GM12878 (cell line): Measurements from ENCODE around the gene ATXN1L. TPM values are rescaled to one million over a fixed set of nuclear protein-coding genes. Genes with fewer than 3 reads are reported as not detected.
A peak's percentile ranks its signal among the peaks of the same experiment; 100 is the strongest.

ENCODE experiments used
- BHLHE40 ChIP-seq, 2 experiments: fragments of 450-650 bp in 1 of 2; IDR thresholded peaks; 2 replicates each; pipeline ENCODE4 v1.6.1; 2011 to 2017; ENCODE audit warnings: low read depth in 2 of 2, borderline replicate concordance in 1 of 2, improper control_type of control experiment in 1 of 2, low read length in 1 of 2, mild to moderate bottlenecking in 1 of 2
- CBX5 ChIP-seq: sonication (generic); IDR thresholded peaks from 2 replicates; pipeline ENCODE4 v1.6.1; 2016; ENCODE audit warnings: low read depth, moderate library complexity, mild to moderate bottlenecking, inconsistent platforms
- EED ChIP-seq: sonication (generic); IDR thresholded peaks from 2 replicates; pipeline ENCODE4 v1.6.1; 2016; ENCODE audit warnings: antibody characterized with exemption, low read depth
- HCFC1 ChIP-seq: fragments of 150-350 bp; IDR thresholded peaks from 2 replicates; pipeline ENCODE4 v1.6.1; 2014; ENCODE audit warnings: low read length
- IRF3 ChIP-seq: fragments of 450-650 bp; IDR thresholded peaks from 2 replicates; pipeline ENCODE4 v1.6.1; 2014; ENCODE audit warnings: mild to moderate bottlenecking
- KAT2A ChIP-seq: conservative IDR thresholded peaks from 2 replicates; pipeline ENCODE4 v1.6.1; 2011; ENCODE audit warnings: low read depth, low read length; ENCODE audit not compliant: control insufficient read depth
- KDM1A ChIP-seq: fragments of 200-600 bp; sonication (generic); IDR thresholded peaks from 2 replicates; pipeline ENCODE4 v1.6.1; 2016; ENCODE audit warnings: borderline replicate concordance
- SIN3A ChIP-seq: IDR thresholded peaks from 2 replicates; pipeline ENCODE4 v1.6.1; 2012; ENCODE audit warnings: low read depth, low read length, improper control_type of control experiment
- TCF3 ChIP-seq: IDR thresholded peaks from 2 replicates; pipeline ENCODE4 v1.6.1; 2012; ENCODE audit warnings: low read depth, mild to moderate bottlenecking, low read length, borderline replicate concordance; ENCODE audit not compliant: insufficient read depth
- ZSCAN29 ChIP-seq: fragments of 450-650 bp; IDR thresholded peaks from 2 replicates; pipeline ENCODE4 v1.6.1; 2017; ENCODE audit warnings: mild to moderate bottlenecking, moderate library complexity
- polyA plus RNA-seq, 11 experiments: library from polyadenylated mRNA; depleted of rRNA in 4 of 11; unstranded in 6 of 11; stranded (reverse) in 5 of 11; fragments of >200 nt; fragmentation: Nextera tagmentation in 4 of 11; fragmentation: Illumina TruSeq in 1 of 11; extraction: Ambion mirVana in 4 of 11; extraction: Trizol in 1 of 11; gene quantifications; 1 replicate in 1 of 11; 2 replicates in 10 of 11; pipeline versions ENCODE4 v1.2.1 to v1.2.3, GENCODE V29; 2011 to 2016; ENCODE audit warnings: inconsistent platforms in 2 of 11, missing spikeins in 2 of 11, low read depth in 1 of 11
- total RNA-seq, 4 experiments: library from RNA; depleted of rRNA in 3 of 4; stranded (reverse); fragments of >200 nt in 3 of 4; fragmentation: Illumina TruSeq in 1 of 4; extraction: Trizol in 1 of 4; gene quantifications; 2 replicates each; pipeline versions ENCODE4 v1.2.1 to v1.2.3, GENCODE V29; 2013 to 2021
- TF ChIP-seq, protein P1 (sequence below): IDR thresholded peaks from 2 replicates; pipeline ENCODE4 v1.6.1; 2012; ENCODE audit warnings: low read depth, low read length, improper control_type of control experiment
- TF ChIP-seq, protein P2 (sequence below), 3 experiments: IDR thresholded peaks in 2 of 3; conservative IDR thresholded peaks in 1 of 3; 2 replicates each; pipeline ENCODE4 v1.5.1; 2011; ENCODE audit warnings: low read depth in 3 of 3, low read length in 3 of 3, mild to moderate bottlenecking in 3 of 3, control low read depth in 2 of 3, moderate library complexity in 2 of 3, inconsistent platforms in 1 of 3, mixed read lengths in 1 of 3; ENCODE audit not compliant: control insufficient read depth in 2 of 3, insufficient read depth in 1 of 3; ENCODE audit errors: extremely low read depth in 1 of 3
- TF ChIP-seq, protein P3 (sequence below): fragments of 450-650 bp; IDR thresholded peaks from 2 replicates; pipeline ENCODE4 v1.6.1; 2017; ENCODE audit warnings: mild to moderate bottlenecking
- TF ChIP-seq, protein P4 (sequence below): fragments of 450-650 bp; IDR thresholded peaks from 2 replicates; pipeline ENCODE4 v1.6.1; 2018; ENCODE audit warnings: mild to moderate bottlenecking, low read depth, moderate library complexity; ENCODE audit not compliant: partially characterized antibody
- TF ChIP-seq, protein P5 (sequence below): fragments of 450-650 bp; formaldehyde crosslinking; IDR thresholded peaks from 2 replicates; pipeline ENCODE4 v1.4.0; 2020; ENCODE audit warnings: mild to moderate bottlenecking, moderate library complexity

ATXN1L gene
- total and polyA plus RNA-seq, 10 of the 15 experiments (the other 5 are each of a cell fraction or from before 2014, with no cell fraction given) = 1.8 to 14.6 (median 9.2) TPM

GRCh38 chr16:71808593-71809459 lies 37.0 kb upstream of the ATXN1L start, which contains the start of gene AP1G1 (continued):
- TF ChIP-seq, protein P1, sequence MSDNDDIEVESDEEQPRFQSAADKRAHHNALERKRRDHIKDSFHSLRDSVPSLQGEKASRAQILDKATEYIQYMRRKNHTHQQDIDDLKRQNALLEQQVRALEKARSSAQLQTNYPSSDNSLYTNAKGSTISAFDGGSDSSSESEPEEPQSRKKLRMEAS = no peak
- TF ChIP-seq HCFC1 (peak; percentile 75), KAT2A (no peak), EED (peak; percentile 35; the same call in 1 of the 2 replicates), CBX5 (no peak; the same call in 1 of the 2 replicates), BHLHE40 (IDR thresholded peaks at IDR 0.05; ENCODE audit: borderline replicate concordance in 1 of 2, low read depth in 2 of 2, low read length in 1 of 2) (peak; percentile 21 to 37; a peak in 2 of 4 replicates), ZSCAN29 (no peak), TCF3 (peak; percentile 76; the same call in 1 of the 2 replicates), IRF3 (peak; percentile 34; the same call in 1 of the 2 replicates), KDM1A (no peak), SIN3A (peak; percentile 58; the same call in 1 of the 2 replicates)
- TF ChIP-seq, protein P2, sequence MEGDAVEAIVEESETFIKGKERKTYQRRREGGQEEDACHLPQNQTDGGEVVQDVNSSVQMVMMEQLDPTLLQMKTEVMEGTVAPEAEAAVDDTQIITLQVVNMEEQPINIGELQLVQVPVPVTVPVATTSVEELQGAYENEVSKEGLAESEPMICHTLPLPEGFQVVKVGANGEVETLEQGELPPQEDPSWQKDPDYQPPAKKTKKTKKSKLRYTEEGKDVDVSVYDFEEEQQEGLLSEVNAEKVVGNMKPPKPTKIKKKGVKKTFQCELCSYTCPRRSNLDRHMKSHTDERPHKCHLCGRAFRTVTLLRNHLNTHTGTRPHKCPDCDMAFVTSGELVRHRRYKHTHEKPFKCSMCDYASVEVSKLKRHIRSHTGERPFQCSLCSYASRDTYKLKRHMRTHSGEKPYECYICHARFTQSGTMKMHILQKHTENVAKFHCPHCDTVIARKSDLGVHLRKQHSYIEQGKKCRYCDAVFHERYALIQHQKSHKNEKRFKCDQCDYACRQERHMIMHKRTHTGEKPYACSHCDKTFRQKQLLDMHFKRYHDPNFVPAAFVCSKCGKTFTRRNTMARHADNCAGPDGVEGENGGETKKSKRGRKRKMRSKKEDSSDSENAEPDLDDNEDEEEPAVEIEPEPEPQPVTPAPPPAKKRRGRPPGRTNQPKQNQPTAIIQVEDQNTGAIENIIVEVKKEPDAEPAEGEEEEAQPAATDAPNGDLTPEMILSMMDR (IDR thresholded peaks at IDR 0.05 in 2 of 3, conservative IDR thresholded peaks at IDR 0.05 in 1 of 3; ENCODE audit: control insufficient read depth in 2 of 3, extremely low read depth in 1 of 3, insufficient read depth in 1 of 3, low read depth in 3 of 3, low read length in 3 of 3) = no peak
- TF ChIP-seq, protein P3, sequence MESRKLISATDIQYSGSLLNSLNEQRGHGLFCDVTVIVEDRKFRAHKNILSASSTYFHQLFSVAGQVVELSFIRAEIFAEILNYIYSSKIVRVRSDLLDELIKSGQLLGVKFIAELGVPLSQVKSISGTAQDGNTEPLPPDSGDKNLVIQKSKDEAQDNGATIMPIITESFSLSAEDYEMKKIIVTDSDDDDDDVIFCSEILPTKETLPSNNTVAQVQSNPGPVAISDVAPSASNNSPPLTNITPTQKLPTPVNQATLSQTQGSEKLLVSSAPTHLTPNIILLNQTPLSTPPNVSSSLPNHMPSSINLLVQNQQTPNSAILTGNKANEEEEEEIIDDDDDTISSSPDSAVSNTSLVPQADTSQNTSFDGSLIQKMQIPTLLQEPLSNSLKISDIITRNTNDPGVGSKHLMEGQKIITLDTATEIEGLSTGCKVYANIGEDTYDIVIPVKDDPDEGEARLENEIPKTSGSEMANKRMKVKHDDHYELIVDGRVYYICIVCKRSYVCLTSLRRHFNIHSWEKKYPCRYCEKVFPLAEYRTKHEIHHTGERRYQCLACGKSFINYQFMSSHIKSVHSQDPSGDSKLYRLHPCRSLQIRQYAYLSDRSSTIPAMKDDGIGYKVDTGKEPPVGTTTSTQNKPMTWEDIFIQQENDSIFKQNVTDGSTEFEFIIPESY = peak; percentile 62; the same call in 1 of the 2 replicates
- TF ChIP-seq, protein P4, sequence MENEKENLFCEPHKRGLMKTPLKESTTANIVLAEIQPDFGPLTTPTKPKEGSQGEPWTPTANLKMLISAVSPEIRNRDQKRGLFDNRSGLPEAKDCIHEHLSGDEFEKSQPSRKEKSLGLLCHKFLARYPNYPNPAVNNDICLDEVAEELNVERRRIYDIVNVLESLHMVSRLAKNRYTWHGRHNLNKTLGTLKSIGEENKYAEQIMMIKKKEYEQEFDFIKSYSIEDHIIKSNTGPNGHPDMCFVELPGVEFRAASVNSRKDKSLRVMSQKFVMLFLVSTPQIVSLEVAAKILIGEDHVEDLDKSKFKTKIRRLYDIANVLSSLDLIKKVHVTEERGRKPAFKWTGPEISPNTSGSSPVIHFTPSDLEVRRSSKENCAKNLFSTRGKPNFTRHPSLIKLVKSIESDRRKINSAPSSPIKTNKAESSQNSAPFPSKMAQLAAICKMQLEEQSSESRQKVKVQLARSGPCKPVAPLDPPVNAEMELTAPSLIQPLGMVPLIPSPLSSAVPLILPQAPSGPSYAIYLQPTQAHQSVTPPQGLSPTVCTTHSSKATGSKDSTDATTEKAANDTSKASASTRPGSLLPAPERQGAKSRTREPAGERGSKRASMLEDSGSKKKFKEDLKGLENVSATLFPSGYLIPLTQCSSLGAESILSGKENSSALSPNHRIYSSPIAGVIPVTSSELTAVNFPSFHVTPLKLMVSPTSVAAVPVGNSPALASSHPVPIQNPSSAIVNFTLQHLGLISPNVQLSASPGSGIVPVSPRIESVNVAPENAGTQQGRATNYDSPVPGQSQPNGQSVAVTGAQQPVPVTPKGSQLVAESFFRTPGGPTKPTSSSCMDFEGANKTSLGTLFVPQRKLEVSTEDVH = peak; percentile 89
- TF ChIP-seq, protein P5, sequence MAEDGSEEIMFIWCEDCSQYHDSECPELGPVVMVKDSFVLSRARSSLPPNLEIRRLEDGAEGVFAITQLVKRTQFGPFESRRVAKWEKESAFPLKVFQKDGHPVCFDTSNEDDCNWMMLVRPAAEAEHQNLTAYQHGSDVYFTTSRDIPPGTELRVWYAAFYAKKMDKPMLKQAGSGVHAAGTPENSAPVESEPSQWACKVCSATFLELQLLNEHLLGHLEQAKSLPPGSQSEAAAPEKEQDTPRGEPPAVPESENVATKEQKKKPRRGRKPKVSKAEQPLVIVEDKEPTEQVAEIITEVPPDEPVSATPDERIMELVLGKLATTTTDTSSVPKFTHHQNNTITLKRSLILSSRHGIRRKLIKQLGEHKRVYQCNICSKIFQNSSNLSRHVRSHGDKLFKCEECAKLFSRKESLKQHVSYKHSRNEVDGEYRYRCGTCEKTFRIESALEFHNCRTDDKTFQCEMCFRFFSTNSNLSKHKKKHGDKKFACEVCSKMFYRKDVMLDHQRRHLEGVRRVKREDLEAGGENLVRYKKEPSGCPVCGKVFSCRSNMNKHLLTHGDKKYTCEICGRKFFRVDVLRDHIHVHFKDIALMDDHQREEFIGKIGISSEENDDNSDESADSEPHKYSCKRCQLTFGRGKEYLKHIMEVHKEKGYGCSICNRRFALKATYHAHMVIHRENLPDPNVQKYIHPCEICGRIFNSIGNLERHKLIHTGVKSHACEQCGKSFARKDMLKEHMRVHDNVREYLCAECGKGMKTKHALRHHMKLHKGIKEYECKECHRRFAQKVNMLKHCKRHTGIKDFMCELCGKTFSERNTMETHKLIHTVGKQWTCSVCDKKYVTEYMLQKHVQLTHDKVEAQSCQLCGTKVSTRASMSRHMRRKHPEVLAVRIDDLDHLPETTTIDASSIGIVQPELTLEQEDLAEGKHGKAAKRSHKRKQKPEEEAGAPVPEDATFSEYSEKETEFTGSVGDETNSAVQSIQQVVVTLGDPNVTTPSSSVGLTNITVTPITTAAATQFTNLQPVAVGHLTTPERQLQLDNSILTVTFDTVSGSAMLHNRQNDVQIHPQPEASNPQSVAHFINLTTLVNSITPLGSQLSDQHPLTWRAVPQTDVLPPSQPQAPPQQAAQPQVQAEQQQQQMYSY (CRISPR knock-in tag) = no peak
